HG03135 (cell line): ENCODE measurements around the gene TARS2.

Experiments
- ATAC-seq: cut with Tn5 transposase; IDR thresholded peaks from one replicate; pipeline ENCODE4 v1.9.1; 2021; ENCODE audit warnings: mild to moderate bottlenecking, moderate library complexity; ENCODE audit not compliant: unreplicated experiment

TARS2 gene

GRCh38 chr1:150536836-150537731 lies 49.9 kb downstream of the TARS2 start:
- ATAC-seq = no peak

DNA sequence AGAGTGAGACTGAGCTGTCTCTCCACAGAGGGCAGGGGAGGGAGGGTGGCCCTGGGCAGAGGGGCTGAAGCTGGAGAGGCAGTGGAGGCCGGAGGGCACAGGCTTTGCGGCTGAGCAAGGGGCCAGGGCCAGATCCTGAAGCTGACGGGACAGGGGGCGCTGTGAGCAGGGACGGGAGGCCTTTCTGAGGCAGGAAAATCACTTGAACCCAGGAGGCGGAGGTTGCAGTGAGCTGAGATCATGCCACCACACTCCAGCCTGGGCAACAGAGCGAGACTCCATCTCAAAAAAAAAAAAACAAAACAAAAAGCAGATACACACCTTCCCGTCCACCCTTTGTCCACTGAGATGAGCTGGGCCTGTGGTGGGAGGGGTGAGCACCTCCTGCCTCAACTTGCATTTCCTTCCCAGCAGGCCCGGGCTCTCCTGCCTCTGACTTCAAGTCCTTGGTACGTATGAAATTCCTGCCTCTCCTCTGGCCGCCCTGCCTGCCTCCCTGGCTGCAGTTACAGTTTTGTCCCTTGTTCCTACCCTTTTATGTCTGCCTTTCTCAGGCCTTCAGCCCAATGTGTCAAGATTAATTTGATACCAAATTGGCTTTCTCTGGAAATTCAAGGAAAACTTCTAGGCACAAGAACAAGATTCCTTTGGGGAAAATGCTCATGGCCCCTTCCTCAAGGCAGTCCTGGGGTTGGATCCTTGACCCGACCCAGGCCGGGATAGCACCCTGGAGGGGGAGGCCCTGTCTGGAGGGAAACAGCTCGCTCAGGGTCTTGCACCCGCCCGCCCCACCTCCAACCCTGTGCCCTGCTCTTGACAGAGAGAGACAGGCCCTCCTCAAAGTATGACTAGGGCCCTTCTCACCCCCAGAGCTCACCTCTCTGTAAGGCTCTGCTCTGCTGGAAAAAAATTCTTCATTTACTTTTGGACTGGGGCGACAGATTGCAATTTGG lies 50.8 kb downstream of the TARS2 start:
- ATAC-seq = no peak

GRCh38 chr1:150543500-150544143 lies 56.4 kb downstream of the TARS2 start:
- no peak for ATAC-seq

DNA sequence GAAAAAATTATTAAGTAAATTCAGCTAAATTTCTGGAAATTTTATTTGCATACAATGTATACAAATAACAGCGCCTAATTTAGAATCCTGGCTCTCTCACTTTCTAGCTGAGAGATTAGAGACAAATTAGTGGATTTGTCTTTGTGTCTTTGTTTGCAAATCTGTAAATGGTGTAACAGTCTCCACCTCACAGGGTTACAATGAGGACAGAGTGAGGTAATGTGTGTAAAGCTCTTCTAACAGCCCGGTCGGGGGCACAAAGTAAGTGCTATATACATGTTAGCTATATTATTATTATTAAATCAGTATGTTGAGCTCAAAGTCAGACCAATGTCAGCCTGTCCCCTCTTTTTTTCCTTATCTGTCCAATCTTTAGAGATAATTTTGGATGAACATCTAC lies 57.0 kb downstream of the TARS2 start:
- no peak for ATAC-seq

DNA sequence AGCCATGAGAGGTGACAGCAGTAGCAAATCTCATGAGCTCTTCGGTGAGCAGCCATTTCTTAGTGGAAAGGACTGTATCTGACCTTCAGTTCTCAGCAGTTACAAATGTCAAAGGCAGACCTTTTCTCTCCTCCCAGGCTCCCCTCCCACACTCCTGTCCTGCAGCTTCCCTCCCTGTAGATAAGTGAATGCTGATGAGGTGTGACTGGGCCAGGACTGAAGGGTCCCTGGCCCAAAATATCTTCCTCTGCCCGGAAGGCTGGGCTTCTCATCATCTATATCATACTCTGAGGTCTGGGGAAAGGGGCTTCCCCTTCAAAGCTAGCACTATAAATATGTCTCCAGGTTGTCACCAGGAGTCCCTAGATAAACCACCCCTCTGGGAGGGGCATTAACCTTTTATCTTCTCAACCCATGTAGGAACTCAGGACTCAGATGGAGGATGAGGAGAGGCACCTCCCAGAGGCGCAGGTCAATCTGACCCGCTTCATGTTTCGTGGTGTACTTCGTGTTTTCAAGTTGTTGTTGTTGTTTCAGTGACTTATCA lies 58.3 kb downstream of the TARS2 start:
- no peak for ATAC-seq

DNA sequence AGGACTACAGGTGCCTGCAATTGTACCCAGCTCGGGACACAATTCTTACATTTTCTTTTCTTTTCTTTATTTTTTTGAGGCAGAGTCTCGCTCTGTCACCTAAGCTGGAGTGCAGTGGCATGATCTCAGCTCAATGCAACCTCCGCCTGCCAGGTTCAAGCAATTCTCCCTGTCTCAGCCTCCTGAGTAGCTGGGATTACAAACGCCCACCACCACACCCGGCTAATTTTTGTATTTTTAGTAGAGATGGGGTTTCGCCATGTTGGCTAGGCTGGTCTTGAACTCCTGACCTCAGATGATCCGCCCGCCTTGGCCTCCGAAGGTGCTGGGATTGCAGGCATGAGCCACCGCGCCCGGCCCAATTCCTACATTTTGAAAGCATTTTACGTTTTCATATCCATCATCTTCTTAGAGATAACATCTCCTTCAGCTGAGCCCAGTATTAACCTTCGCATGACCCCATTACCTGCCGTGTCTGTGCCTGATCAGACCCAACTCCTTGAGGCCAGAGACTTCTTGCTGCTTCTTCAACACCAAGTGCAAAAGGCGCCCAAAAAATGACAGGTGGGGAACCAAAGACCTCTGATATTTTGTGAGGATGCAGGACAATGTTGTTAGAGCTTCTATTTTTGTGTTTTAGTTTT lies 59.2 kb downstream of the TARS2 start:
- no peak for ATAC-seq

DNA sequence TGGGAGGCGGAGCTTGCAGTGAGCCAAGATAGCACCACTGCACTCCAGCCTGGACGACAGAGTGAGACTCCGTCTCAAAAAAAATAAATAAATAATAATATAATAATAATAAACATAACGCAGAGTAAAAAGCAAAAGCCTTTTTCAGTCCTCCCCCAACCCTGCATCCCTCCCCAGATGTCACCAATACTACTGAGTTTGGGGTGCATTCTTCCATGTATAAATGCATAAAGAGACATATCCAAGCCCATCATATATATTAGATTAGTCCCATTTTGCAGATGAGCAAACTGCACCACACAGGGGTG lies 61.1 kb downstream of the TARS2 start:
- no peak for ATAC-seq

- no peak for ATAC-seq
Measured at GRCh38 chr1:150548632-150549495, 61.6 kb downstream of the TARS2 start, which contains the start of gene ADAMTSL4. TSS of gene ADAMTSL4 (plus strand) at chr1:150549408. CDS start at chr1:150552289, 2,881 bp downstream.

DNA sequence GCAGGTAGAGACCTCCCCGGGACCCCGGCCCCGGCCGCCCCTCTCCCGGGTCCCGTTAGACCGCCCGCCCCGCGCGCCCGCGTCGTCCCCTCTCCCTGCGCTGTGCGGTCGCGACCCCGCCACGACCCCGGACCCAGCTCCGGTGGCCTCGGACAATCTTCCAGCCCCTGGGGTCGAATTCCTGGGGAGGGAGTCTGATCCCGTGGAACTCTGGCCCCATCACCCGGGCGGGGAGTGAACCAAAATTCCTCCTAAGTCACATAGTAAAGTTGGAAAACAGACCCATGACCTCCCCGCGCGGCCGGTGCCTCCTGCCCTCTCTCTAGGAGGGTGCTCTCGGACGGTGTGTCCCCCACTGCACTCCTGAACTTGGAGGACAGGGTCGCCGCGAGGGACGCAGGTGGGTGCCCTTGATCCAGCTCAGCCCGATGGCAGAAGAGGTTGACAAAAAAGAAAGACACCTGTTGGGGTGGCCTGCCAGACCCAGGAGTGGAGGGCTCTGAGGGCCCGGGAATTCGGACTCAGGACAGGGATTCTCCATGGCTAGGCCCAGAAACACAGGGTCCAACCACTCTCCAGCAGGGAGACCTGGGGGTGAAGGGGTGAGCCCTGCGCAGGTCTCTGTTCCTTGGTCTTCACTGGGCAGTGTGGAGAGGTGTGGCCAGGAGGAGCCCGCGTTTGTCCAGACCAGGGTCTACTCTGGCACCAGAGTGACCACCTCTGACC lies 62.4 kb downstream of the TARS2 start:
- no peak for ATAC-seq

DNA sequence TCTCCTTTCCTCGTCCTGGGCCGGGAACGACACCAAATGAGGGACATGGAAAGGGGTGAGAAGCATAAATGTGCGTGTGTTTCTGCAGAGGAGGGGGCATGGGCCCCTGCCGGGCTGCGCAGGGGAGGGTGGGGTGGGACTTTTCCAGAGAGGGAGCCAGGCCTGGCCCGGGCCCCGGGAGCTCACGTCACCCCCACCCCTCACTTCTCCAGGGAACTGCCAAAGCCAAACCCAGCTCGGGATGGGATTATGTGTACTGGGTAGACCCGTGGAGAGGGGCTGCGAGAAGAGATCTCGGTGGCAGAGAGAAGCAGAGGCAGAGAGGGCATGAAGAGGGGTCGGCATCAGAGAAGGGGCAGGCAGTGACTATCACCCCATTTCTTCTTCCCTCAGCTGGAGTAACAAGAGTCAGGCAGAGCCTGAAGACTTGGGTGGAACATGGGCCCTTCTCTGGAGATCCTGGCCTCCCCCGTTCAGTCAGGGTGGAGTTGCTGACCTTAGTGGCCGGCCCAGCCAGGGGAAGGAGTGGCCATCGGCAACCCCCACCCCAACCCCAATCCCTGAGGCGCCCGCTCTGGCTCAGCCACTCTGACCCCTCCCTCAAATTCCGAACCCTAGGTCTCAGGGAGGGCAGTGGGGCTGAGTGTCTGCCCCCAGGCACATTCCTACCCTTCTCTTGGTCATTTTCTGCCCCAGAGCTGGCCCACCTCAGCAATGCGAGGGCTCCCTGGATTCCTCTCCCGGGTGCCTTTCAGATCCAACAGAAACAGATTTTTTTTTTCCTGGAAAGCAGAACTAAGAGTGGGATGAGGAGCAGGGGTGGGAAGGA lies 63.2 kb downstream of the TARS2 start:
- ATAC-seq = no peak

- ATAC-seq = no peak
Measured at GRCh38 chr1:150551051-150551783, 64.0 kb downstream of the TARS2 start.

GRCh38 chr1:150551784-150552127 lies 64.5 kb downstream of the TARS2 start:
- ATAC-seq = no peak

- no peak for ATAC-seq
Measured at GRCh38 chr1:150552128-150552910, 65.1 kb downstream of the TARS2 start.

DNA sequence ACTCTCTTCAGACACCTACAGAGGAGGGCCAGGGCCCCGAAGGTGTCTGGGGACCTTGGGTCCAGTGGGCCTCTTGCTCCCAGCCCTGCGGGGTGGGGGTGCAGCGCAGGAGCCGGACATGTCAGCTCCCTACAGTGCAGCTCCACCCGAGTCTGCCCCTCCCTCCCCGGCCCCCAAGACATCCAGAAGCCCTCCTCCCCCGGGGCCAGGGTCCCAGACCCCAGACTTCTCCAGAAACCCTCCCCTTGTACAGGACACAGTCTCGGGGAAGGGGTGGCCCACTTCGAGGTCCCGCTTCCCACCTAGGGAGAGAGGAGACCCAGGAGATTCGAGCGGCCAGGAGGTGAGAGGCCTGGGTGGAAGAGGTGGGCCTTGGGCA lies 65.7 kb downstream of the TARS2 start:
- no peak for ATAC-seq

DNA sequence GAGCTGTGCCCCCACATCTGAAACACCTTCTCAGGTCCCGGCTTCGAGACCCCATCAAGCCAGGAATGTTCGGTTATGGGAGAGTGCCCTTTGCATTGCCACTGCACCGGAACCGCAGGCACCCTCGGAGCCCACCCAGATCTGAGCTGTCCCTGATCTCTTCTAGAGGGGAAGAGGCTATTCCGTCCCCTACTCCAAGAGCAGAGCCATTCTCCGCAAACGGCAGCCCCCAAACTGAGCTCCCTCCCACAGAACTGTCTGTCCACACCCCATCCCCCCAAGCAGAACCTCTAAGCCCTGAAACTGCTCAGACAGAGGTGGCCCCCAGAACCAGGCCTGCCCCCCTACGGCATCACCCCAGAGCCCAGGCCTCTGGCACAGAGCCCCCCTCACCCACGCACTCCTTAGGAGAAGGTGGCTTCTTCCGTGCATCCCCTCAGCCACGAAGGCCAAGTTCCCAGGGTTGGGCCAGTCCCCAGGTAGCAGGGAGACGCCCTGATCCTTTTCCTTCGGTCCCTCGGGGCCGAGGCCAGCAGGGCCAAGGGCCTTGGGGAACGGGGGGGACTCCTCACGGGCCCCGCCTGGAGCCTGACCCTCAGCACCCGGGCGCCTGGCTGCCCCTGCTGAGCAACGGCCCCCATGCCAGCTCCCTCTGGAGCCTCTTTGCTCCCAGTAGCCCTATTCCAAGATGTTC lies 66.3 kb downstream of the TARS2 start:
- no peak for ATAC-seq

DNA sequence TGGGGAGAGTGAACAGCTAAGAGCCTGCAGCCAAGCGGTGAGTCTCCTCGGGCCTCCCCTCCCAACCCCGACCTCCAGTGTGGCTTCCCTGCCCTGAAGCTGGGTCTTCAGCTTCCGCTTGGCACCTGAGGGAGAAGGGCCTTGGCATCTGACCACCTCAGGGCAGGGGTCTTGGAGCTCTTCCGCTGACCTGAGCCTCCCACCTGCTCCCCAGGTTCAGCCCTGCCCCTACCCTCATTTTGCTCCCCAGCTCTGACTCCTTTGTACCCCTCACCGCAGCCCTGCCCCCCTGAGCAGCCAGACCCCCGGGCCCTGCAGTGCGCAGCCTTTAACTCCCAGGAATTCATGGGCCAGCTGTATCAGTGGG lies 66.8 kb downstream of the TARS2 start:
- ATAC-seq = no peak
